G401 (cell line): ENCODE measurements around the gene USH2A. TPM values are rescaled to one million over a fixed set of nuclear protein-coding genes. Genes with fewer than 3 reads are reported as not detected.
A peak's percentile ranks its signal among the peaks of the same experiment; 100 is the strongest.

Source experiments
- DNase-seq: peaks from one replicate; pipeline ENCODE4 v3.0.0-alpha.2; 2015; ENCODE audit warnings: low spot score
- in situ Hi-C: cut with HindIII; loops from 2 replicates; pipeline ENCODE4 v1.10.0; 2016; ENCODE audit warnings: low sequenced_read_pairs, mixed read lengths
- total RNA-seq: library from RNA; depleted of rRNA; stranded (reverse); fragments of >200 nt; shearing (Covaris generic); gene quantifications from 2 replicates; pipeline ENCODE4 v1.2.3, GENCODE V29; 2014

Gene USH2A
- total RNA-seq, 1 experiment from 2014 or later, result not detected

- in situ Hi-C loops, result no loop called here
Observed at GRCh38 chr1:215860833-215861232, 562.4 kb downstream of the USH2A start.

DNA sequence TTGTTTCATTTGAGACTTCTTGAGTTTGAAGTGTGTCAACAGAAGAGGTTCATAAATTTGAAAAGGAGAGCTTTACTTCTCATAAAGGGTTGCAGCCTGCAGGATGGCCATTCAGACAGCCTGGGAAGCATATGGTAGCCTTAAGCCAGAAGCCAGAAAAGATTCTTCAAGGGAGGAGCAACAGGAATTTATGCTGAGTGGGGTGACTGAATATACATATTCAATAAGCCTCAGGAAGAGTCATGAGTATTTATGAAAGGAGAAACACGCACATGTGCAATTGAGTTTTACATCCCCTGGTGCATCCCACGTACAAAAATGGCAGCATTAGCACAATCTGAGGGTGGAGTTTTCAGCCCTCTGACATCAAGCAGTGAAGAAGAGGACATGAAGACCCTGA is 565.9 kb downstream of the USH2A start:
- in situ Hi-C loops, result no loop called here
- DNase-seq, result no peak

More at GRCh38 chr1:215860833-215861232, 562.4 kb downstream of the USH2A start:
- DNase-seq, result no peak

DNA sequence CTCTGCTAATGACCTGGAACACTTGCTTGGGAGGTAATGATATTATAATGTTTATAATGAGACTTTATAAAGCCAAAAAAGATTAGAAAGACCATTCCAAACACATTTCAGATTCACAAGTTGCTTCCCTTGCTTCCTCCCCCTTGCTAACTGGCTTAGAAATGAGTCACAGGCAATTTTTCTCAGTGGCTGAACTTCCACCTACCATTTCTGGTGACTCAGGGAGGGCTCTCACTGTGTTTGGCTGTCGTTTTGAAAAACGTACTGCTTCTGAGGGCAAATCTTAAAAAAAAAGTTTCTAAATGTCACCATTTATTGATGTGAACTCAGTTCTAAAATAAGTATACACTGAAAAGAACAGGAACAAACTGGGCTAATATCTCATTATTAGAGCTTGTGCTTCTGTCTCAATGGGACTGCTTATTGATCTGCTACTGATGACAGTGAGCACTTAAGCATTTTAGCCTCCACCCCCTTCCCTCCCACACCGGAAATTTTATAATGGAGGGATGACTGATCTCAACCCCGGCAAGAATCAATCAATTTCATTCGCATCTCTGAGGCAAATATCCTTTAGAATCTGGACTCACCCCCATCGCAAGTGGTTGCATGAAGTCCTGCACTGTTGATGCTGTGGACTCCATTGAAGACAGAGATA is 577.9 kb downstream of the USH2A start:
- in situ Hi-C loops, result no loop called here
- no peak for DNase-seq

- no peak for DNase-seq
- in situ Hi-C loops, result no loop called here
Observed at GRCh38 chr1:215844777-215845176, 578.5 kb downstream of the USH2A start.

DNA sequence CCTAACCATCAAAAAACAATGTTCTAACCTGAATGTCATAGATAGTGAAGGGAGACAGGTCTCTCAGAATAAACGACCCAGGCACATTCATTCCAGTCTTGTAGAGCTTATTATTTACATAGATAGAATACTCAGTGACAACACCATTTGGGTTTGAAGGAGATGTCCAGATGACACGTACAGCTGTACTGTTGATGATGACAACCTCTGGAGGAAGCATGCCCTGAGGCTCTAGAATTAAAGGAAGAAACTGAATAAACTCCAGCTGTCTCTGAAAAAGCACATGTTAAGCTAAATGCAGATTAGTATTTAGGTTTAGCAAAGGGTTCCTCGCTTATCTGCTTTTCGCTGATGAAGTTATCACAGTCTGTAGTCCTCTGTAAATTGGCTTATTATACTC is 579.0 kb downstream of the USH2A start:
- no peak for DNase-seq
- in situ Hi-C loops, result no loop called here

- no peak for DNase-seq
- in situ Hi-C loops, result no loop called here
Observed at GRCh38 chr1:215842905-215843304, 580.3 kb downstream of the USH2A start.

DNA sequence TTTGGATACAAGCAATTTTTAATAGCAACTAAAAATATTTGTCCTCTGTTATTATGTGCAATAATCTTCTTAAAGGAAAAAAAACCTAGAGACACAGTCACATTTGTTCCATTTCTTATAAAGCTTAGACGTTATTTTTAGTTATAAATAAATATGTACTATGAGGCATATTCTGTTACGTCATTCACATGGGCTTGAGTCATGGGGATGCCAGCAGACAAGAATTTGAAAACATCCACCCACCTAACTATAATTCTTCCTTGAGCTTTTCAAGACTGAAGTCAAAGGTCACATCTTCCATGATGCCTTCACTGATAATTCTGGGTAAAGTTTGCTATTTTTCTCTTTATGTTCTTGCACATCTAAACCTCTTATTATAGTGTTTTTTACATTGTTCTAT is 587.3 kb downstream of the USH2A start:
- DNase-seq, result no peak
- in situ Hi-C loops, result no loop called here

GRCh38 chr1:215833941-215834729 is 589.1 kb downstream of the USH2A start:
- in situ Hi-C loops, result no loop called here
- no peak for DNase-seq

DNA sequence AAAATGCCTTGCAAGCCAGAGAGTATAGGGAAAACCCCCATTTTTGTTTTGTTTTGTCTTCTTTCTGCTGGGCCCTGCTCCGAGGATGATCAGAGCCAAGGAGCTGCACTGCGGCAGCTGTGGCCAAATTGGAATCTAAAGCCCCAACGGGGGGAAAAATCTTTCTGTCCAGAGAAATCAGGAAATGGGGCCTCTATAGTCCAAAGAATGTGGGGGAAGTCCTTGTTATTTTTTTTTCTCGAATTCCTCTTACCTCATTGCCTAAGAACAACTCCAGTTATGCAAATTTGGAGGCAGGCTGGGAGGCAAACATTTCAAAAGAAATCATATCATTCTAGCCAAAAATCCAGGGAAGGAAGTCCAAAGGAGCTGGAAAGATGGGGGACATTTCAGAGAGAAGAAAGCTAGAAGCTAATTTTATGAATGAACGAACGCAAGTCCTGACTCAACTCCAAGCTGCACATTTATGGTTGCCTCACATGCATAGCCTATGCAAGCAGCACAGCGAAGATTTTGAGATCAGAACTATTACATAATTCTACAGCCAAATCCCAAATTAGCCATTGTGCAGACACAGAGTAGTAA is 592.9 kb downstream of the USH2A start:
- in situ Hi-C loops, result no loop called here
- no peak for DNase-seq

GRCh38 chr1:215825056-215825455 is 598.2 kb downstream of the USH2A start:
- in situ Hi-C loops, result no loop called here
- DNase-seq, result no peak

GRCh38 chr1:215824245-215824644 is 599.0 kb downstream of the USH2A start:
- DNase-seq, result no peak
- in situ Hi-C loops, result no loop called here

DNA sequence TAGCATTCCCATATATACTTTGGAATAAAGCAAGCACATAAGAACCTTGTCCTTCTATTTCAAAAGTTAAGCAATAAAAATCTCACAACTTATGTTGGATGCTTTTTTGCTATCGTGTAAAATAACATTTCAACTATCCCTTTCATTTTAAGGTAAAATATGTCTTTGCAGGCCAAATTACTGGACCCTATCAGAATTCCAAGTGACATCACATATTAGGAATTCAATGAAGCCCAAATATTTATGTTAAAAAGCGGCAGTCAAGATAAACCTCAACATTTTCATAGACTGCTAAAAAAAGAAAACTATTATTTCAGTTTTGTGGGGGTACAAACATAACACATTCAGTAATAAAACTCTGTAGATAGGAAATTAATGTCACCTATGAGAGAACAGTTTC is 604.1 kb downstream of the USH2A start:
- DNase-seq, result no peak
- in situ Hi-C loops, result no loop called here

GRCh38 chr1:215807911-215808436 is 615.3 kb downstream of the USH2A start:
- in situ Hi-C loops, result no loop called here
- DNase-seq, result no peak

- DNase-seq, result no peak
- in situ Hi-C loops, result no loop called here
Observed at GRCh38 chr1:215807218-215807617, 616.0 kb downstream of the USH2A start.

GRCh38 chr1:215797859-215798258 is 625.4 kb downstream of the USH2A start:
- DNase-seq, result no peak
- in situ Hi-C loops, result no loop called here

DNA sequence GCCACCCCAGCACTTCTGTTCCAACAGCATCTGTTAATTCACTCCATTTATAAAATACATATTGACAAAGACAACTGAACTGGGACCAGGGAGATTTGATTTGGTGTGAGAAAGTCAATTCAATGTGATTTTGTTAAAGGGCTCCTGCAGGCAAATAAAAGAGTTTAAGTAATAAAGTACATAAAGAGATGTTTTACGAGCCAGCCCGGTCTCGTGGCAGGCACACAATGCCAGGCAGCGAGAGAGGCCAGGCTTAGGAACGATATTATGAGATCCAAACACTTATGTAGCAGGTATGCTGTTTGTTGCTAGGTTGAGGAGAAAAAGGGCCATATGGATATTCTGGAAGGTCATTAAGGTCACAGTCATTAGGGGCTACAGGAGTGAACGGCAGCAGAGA is 629.1 kb downstream of the USH2A start:
- in situ Hi-C loops, result no loop called here
- DNase-seq, result no peak

DNA sequence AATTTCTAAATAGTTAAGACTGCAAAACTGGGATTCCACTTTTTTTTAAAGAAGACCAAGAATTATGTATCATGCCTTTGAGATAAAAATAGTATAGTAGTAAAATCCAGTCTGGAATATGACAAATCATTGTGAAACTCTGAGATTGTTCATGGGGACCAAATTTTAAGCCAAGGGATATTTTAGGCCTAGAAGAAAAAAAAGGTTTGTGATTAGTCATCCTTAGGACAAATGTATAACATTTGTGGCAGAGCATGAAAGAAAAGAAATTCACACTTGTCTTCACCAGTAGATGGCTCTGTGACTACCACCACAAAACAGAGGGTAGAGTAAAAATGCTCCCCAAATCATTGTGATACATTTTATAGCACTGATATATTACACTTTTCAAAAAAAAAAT is 630.1 kb downstream of the USH2A start:
- in situ Hi-C loops, result no loop called here
- DNase-seq, result peak; percentile 3

DNA sequence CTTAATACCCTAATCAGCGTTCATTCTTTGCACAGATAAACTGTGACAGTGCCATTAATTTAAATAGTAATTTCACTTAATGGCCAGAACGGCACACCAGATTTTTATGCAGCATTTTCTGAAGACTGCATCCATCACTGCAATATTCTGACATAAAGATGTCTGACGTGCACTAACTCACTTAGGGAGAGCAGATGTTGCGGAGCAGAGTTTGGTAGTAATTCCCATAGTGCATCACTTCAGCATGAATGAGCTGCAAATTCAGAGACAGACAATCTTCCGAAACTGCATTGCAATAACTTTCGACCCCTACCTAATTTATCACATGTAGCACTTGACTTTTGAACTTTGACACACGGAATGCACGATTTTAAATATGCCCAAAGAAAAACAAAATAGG is 630.8 kb downstream of the USH2A start:
- no peak for DNase-seq
- in situ Hi-C loops, result no loop called here

DNA sequence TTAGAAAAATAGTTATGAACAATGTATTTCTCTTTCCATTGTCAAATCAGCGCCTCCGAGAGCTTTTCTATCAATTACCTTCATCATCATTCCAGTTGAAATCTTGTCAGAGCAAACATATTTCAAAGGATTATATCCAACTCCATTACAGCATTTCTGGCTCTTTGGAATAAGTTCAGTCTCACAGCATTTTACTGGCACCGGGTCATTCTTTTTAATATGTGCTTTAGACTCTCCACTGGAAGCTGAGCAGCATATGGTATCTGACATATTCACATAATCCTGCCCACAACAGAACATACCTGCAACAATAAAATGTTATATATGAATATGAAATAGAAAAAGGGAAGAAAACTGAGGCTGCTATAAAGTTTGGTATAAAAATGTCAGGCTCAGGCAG is 633.3 kb downstream of the USH2A start:
- in situ Hi-C loops, result no loop called here
- DNase-seq, result peak; percentile 75

GRCh38 chr1:215786997-215787396 is 636.3 kb downstream of the USH2A start:
- no peak for DNase-seq
- in situ Hi-C loops, result no loop called here
